GM18505 (cell line): ENCODE data around the gene ZNF253.
"Not testable (repeated sequence)": the region's sequence is repeated elsewhere in the genome, so short reads cannot be mapped to it uniquely, and the experiment has no call there.

Experiments
- ATAC-seq: cut with Tn5 transposase; IDR thresholded peaks from one replicate; pipeline ENCODE4 v1.9.1; 2021; ENCODE audit not compliant: unreplicated experiment
- POLR2A ChIP-seq: IDR thresholded peaks from 4 replicates; pipeline ENCODE4 v1.6.1; 2011; ENCODE audit warnings: borderline replicate concordance; ENCODE audit not compliant: insufficient read depth, insufficient read length; ENCODE audit errors: extremely low read depth

Gene ZNF253

DNA sequence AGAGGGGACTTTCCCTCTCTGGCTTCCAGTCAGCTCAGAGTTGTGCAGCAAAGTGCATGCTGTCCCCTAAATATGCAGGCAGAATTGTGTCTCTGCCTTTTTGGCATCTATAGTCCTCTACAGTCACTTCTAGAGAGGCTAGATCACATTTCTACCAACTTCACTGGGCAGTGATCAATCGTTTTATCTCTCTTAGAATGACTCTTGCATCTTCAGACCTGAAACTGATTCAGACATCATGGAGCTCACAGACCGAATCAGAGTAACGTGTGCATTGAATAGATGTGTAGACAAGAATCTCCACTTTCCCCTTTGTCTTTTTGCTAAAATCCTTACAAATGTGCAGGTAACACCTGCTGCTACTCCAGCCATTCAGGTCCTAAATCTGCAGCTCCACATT is 6.2 kb downstream of the ZNF253 start:
- no peak for TF ChIP-seq POLR2A
- ATAC-seq, result no peak

DNA sequence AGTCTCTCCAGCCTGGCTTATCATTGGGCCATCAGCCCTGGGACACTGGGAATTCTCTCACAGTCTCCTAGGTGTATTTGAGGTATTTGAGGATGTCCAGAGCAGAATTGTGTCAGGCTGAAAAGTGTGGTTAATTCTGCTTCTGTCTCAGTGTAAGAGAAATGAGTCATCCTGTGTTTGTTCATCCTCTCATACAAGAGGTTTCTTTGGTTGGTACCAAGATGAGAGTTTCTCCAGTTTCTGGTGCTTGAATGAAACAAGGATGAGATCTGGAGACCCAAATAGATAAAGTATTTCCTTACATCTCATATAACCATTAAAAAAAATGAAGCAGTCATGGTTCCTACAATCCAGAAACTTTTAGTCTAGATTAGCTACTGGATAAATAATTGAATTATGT is 7.7 kb downstream of the ZNF253 start:
- TF ChIP-seq POLR2A, result no peak
- no peak for ATAC-seq

DNA sequence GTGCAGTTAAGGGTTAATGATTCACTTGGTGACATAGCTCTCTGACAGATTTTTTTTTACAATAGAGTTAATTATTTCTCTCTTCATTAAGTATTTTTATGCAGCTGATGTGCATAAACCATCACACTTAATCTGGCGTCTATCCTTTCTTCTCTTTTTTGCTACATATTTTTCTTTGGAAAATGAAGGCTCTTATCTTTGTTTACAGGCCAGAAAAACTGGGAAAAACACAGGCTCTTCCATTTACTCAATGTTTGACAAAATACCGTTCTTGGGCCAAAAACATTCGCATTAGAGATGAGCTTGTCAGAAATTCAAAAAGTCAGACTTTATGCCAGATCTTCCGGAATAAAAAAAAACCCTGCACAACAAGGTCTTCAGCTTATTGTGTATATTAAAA is 12.0 kb downstream of the ZNF253 start:
- ATAC-seq, result no peak
- TF ChIP-seq POLR2A, result no peak

DNA sequence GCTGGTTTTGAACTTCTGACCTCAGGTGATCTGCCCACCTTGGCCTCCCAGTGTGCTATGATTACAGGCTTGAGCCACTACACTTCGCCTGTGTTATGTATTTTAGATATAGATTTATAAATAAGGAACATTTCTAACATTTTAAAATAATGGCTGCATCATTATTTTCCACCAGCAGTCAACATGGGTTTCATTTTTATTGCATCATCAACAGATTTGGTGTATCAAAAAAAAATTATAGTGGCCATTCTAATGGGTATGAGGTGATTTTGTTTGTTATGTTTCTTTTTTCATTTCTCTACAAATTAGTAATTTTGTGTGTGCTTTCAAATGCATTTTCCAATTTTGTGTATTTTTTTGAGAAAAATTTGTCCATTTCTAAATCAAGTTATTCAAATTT is 18.9 kb downstream of the ZNF253 start:
- no peak for ATAC-seq
- no peak for TF ChIP-seq POLR2A

DNA sequence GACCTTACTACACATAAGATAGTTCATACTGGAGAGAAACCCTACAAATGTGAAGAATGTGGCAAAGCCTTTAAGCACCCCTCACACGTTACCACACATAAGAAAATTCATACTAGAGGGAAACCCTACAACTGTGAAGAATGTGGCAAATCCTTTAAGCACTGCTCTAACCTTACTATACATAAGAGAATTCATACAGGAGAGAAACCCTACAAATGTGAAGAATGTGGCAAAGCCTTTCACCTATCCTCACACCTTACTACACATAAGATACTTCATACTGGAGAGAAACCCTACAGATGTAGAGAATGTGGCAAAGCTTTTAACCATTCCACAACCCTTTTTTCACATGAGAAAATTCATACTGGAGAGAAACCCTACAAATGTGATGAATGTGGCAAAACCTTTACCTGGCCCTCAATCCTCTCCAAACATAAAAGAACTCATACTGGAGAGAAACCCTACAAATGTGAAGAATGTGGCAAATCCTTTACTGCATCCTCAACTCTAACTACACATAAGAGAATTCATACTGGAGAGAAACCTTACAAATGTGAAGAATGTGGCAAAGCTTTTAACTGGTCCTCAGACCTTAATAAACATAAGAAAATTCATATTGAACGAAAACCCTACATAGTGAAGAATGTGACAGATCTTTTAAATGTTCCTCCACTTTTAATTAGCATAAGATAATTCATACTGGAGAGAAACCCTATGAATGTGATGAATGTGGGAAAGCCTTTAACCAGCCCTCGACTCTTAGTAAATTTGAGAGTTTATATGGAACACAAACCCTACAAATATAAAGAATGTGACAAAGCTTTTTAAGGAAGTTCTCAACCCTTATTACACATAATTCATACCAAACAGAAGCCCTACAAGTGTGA is 26.6 kb downstream of the ZNF253 start:
- ATAC-seq, result not testable (repeated sequence)

DNA sequence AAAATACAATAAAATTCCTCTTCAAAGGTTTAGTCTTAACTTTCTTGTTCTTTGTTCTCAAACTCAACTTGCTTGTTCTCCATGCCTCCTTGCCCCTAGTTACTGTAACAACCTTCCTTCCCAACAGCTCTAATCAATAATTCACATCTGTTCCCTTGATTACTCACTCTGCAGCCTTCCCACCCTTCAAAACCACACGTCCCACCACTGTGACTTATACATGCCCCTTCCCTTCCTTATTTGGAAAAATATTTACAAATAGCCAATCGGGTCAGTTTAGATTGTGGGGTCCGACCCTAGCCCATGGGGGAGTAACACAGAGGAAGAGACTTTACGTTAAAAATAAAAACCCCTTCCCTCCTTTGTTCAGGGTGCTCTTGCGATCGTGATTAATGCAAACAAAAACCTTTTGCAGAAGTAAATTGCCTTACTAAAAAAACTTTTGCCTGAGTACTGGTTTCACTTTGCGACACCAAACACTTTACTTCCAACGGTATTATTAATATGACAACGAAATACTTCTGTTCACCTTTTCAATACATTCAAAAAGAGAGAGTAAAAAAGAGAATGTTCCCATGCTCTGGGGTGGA is 34.6 kb downstream of the ZNF253 start:
- peak; percentile 12 for ATAC-seq
- TF ChIP-seq POLR2A, result no peak

DNA sequence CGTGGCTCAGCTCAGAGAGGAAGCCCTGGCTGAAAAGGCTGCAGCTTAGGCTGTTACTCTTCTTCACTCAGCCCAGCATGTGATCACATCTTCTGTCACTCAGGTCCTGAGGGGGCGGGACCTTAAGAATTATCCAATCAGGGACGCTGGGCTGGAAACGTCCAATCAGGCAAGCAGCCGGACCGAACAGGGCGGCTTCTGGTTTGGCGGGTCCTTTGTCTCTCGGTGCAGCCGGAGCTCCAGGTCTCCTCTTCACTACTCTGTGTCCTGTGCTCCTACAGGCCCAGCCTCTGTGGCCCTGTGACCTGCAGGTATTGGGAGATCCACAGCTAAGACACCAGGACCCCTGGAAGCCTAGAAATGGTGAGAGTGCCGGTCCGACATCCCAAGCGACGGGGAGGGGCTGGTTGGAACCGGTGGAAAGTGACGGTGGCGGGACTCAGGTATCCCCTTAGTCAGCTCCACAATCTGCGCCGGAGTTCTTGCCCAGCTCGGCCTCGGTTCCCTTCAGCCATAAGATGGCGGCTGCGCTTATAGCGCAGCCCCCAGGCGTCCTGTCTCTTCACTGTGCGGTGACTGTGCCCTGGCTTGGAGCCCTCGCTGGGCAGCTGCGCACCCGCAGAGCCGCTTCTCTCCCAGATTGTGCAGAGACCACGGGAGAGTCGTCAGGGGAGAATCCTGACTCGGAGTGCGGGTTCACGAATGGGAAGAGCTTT is 35.2 kb downstream of the ZNF253 start, which contains the start of gene ZNF93:
Gene ZNF93 (plus strand): TSS at position 218 of the 716 bp plus-strand sequence. CDS start 143 bp downstream, at position 361.
- ATAC-seq, result peak; percentile 90
- TF ChIP-seq POLR2A, result peak; percentile 79

DNA sequence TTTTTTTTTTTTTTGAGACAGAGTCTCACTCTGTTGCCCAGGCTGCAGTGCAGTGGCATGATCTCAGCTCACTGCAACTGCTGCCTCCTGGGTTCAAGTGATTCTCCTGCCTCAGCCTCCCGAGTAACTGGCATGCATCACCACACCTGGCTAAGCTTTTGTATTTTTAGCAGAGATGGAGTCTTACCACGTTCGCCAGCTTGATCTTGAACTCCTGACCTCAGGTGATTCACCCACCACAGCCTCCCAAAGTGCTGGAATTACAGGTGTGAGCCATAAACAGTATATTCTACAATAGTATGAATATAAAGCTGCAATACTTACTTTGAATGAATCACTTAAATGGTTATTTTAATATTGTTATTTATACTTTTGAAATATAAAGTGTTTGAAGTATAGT is 41.9 kb downstream of the ZNF253 start:
- ATAC-seq, result not testable (repeated sequence)

DNA sequence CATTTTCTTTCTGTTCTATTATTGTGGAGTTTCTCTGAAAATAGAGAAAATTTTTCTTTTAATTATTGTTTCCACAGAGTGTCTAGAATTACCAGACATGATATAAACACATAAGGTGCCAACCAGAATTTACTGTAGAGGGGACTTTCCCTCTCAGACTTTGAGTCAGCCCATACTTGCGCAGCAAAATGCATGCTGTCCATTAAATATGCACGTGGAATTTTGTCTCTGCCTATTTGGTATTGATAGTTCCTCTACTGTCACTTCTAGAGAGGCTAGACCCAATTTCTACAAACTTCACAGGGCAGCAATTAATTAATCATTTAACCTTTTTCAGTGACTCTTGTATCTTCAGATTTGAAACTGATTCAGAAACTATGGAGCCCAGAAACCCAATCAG is 44.0 kb downstream of the ZNF253 start:
- TF ChIP-seq POLR2A, result no peak
- no peak for ATAC-seq

DNA sequence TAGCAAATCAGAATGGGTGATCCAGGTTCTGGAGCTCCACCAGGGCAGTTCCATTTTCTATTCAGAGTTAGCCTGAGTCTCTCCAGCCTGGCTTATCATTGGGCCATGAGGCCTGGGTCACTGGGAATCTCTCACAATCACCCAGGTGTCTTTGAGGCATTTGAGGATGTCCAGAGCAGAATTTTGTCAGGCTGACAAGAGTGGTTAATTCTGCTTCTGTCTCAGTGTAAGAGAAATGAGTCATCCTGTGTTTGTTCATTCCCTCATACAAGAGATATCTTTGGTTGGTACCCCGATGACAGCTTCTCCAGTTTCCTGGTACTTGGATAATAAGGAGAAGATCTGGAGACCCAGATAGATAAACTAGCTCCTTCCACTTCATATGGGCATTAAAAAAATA is 45.5 kb downstream of the ZNF253 start:
- no peak for TF ChIP-seq POLR2A
- no peak for ATAC-seq

DNA sequence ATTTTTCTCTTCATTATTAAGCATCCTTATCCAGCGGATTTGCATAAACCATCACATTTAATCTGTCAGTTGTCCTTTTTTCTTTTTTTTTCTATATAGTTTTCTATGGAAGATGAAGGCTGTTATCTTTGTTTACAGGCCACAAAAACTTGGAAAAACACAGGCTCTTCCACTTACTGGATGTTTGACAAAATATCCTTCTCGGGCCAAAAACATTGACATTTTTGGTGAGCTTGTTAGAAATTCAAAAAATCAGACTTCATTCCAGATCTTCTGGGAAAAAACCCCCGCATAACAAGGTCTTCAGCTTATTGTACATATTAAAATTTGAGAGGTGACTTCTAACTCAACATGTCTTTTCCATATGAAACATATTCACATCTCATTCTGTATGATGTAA is 48.9 kb downstream of the ZNF253 start:
- ATAC-seq, result no peak
- no peak for TF ChIP-seq POLR2A

DNA sequence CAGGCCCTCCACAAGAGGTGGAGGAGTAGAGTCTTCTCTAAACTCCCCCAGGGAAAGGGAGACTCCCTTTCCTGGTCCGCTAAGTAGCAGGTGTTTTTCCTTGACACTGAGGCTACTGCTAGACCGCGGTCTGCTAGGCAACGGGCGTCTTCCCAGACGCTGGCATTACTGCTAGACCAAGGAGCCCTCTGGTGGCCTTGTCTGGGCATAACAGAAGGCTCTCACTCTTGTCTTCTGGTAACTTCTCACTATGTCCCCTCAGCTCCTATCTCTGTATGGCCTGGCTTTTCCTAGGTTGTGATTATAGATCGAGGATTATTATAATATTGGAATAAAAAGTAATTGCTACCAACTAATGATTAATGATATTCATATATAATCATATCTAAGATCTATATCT is 64.7 kb downstream of the ZNF253 start:
- not testable (repeated sequence) for ATAC-seq

DNA sequence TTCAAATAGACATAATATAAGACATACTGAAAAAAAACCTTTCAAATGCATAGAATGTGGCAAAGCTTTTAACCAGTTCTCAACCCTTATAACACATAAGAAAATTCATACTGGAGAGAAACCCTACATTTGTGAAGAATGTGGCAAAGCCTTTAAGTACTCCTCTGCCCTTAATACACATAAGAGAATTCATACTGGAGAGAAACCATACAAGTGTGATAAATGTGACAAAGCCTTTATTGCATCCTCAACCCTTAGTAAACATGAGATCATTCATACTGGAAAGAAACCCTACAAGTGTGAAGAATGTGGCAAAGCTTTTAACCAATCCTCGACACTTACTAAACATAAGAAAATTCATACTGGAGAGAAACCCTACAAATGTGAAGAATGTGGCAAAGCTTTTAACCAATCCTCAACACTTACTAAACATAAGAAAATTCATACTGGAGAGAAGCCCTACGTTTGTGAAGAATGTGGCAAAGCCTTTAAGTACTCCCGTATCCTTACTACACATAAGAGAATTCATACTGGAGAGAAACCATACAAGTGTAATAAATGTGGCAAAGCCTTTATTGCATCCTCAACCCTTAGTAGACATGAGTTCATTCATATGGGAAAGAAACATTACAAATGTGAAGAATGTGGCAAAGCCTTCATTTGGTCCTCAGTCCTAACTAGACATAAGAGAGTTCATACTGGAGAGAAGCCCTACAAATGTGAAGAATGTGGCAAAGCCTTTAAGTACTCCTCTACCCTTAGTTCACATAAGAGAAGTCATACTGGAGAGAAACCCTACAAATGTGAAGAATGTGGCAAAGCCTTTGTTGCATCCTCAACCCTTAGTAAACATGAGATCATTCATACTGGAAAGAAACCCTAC is 68.0 kb downstream of the ZNF253 start:
- not testable (repeated sequence) for ATAC-seq

DNA sequence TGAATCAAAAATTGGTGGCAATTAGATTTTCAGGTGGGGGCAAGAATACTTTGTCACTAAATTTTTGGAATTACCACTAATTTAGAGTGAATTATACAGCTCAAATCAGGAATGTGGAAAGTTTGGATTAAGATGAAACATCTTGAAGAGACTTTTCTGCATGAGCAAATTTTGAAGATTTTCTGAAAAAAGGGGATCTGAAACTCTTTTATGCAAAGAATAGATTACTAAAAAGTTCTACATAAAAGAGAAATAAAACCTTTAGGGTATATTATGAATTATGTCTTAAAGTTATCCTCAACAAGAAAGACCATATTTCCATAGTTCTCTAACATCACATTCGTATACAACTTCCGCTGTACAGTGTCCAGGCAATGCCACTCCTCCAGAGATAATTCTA is 71.7 kb downstream of the ZNF253 start:
- no peak for TF ChIP-seq POLR2A
- ATAC-seq, result no peak

DNA sequence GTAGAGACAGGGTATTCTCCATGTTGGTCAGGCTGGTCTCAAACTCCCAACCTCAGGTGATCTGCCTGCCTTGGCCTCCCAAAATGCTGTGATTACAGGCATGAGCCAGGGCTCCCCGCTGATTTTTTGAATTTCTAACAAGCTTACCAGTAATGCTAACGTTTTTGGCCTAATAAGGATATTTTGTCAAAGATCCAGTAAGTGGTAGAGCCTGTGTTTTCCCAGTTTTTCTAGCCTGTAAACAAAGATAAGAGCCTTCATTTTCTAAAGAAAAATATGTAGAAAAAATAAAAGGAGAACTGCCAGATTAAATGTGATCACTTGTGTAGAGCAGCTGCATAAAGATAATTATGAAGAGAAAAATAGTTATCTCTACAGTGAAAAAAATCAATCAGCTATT is 72.8 kb downstream of the ZNF253 start:
- TF ChIP-seq POLR2A, result no peak
- no peak for ATAC-seq
